GM12878 (cell line): ENCODE data around the gene PEF1. TPM values are rescaled to one million over a fixed set of nuclear protein-coding genes. Genes with fewer than 3 reads are reported as not detected.

Experiments
- ATAC-seq: fragments of 200-7000 bp; cut with Tn5 transposase; 3 replicates; pipeline ENCODE4 v1.9.1; 2020; ENCODE audit warnings: mild to moderate bottlenecking, moderate library complexity
- BruUV-seq: library from RNA; stranded (reverse); fragments of 400-500 nt; replicated peaks from 2 replicates; lab custom pipeline; 2021; lab: Mats Ljungman, UMichigan
- CTCF ChIA-PET: fragments of 300-600 bp; sonication (Branson Sonifier 250); formaldehyde crosslinking; extraction: SDS; loops from one replicate; lab custom pipeline; 2021; ENCODE audit warnings: inconsistent platforms; lab: Yijun Ruan, JAX
- POLR2A ChIA-PET: fragments of 350-600 bp; formaldehyde crosslinking; extraction: SDS; loops from one replicate; lab custom pipeline; 2021; ENCODE audit warnings: inconsistent platforms; lab: Charles Lee
- RAD21 ChIA-PET: fragments of 300-600 bp; sonication (Branson Sonifier 250); formaldehyde crosslinking; loops from one replicate; lab custom pipeline; 2023; ENCODE audit warnings: antibody characterized with exemption; ENCODE audit not compliant: unreplicated experiment; lab: Charles Lee
- SMC1A ChIA-PET: fragments of 300-600 bp; sonication (Branson Sonifier 250); formaldehyde crosslinking; loops from one replicate; lab custom pipeline; 2023; ENCODE audit not compliant: unreplicated experiment, uncharacterized antibody; lab: Charles Lee
- DNase-seq: peaks from one replicate; pipeline ENCODE4 v3.0.0-alpha.2; 2011; ENCODE audit warnings: low read depth, low spot score
- FAIRE-seq: peaks from 3 replicates; lab custom pipeline; 2011; peaks lifted over from hg19 to GRCh38; lab: Jason Lieb, UNC
- H2AFZ ChIP-seq: 2 replicates; pipeline ENCODE4 v1.6.0; 2011; ENCODE audit warnings: low read depth, low read length, control low read depth; ENCODE audit not compliant: control insufficient read depth
- H3K27ac ChIP-seq: 2 replicates; pipeline ENCODE4 v1.5.1; 2011; ENCODE audit warnings: control low read depth; ENCODE audit not compliant: control insufficient read depth, insufficient read depth
- H3K27me3 ChIP-seq, 2 experiments: replicated peaks in 1 of 2; 2 replicates each; pipeline versions ENCODE4 v1.6.0 to v1.6.1; 2011; ENCODE audit warnings: low read length in 1 of 2; ENCODE audit not compliant: control insufficient read depth in 2 of 2, insufficient read depth in 2 of 2
- H3K36me3 ChIP-seq, 2 experiments: 2 replicates each; pipeline ENCODE4 v1.5.1; 2011; ENCODE audit warnings: low read length in 1 of 2; ENCODE audit not compliant: control insufficient read depth in 2 of 2, insufficient read depth in 2 of 2
- H3K4me1 ChIP-seq: 2 replicates; pipeline ENCODE4 v1.6.1; 2011; ENCODE audit warnings: mild to moderate bottlenecking, low read length, moderate library complexity, mixed read lengths; ENCODE audit not compliant: control insufficient read depth, insufficient read depth
- H3K4me2 ChIP-seq: 2 replicates; pipeline ENCODE4 v1.6.0; 2011; ENCODE audit warnings: control low read depth; ENCODE audit not compliant: control insufficient read depth, insufficient read depth
- H3K4me3 ChIP-seq: fragments of 200-600 bp; sonication (generic); 2 replicates; pipeline ENCODE4 v1.5.1; 2016
- H3K79me2 ChIP-seq: 2 replicates; pipeline ENCODE4 v1.6.0; 2011; ENCODE audit warnings: low read length; ENCODE audit not compliant: control insufficient read depth, insufficient read depth
- H3K9ac ChIP-seq: 2 replicates; pipeline ENCODE4 v1.8.0; 2011; ENCODE audit warnings: low read length, control low read depth, mixed read lengths; ENCODE audit not compliant: control insufficient read depth, insufficient read depth
- H3K9me3 ChIP-seq: replicated peaks from 3 replicates; pipeline ENCODE4 v1.5.1; 2011; ENCODE audit warnings: mild to moderate bottlenecking, low read length; ENCODE audit not compliant: control insufficient read depth, insufficient read depth
- H4K20me1 ChIP-seq: 2 replicates; pipeline ENCODE4 v1.6.0; 2011; ENCODE audit not compliant: control insufficient read depth, insufficient read depth
- CREB1 ChIP-seq: IDR thresholded peaks from 2 replicates; pipeline ENCODE4 v1.6.1; 2012; ENCODE audit warnings: low read depth, mild to moderate bottlenecking, inconsistent platforms
- EZH2 ChIP-seq: IDR thresholded peaks from 2 replicates; pipeline ENCODE4 v1.6.1; 2012; ENCODE audit warnings: low read depth, mild to moderate bottlenecking, control low read depth, inconsistent platforms, low read length, borderline replicate concordance; ENCODE audit not compliant: control insufficient read depth
- HDAC2 ChIP-seq: fragments of 200-600 bp; sonication (generic); IDR thresholded peaks from 2 replicates; pipeline ENCODE4 v1.6.1; 2017
- HDGF ChIP-seq: fragments of 450-650 bp; IDR thresholded peaks from 2 replicates; pipeline ENCODE4 v1.6.1; 2016; ENCODE audit warnings: antibody characterized with exemption
- KAT2A ChIP-seq: conservative IDR thresholded peaks from 2 replicates; pipeline ENCODE4 v1.6.1; 2011; ENCODE audit warnings: low read depth, low read length; ENCODE audit not compliant: control insufficient read depth
- MTA3 ChIP-seq: IDR thresholded peaks from 2 replicates; pipeline ENCODE4 v1.6.1; 2012; ENCODE audit warnings: low read length, inconsistent platforms, borderline replicate concordance
- NRF1 ChIP-seq: conservative IDR thresholded peaks from 2 replicates; pipeline ENCODE4 v1.6.1; 2011; ENCODE audit warnings: mild to moderate bottlenecking, low read depth, low read length, improper control_type of control experiment
- POU2F2 ChIP-seq: IDR thresholded peaks from 3 replicates; pipeline ENCODE4 v1.6.1; 2011; ENCODE audit warnings: low read depth, mild to moderate bottlenecking, low read length, borderline replicate concordance
- RB1 ChIP-seq: fragments of 450-650 bp; formaldehyde crosslinking; IDR thresholded peaks from 2 replicates; pipeline ENCODE4 v1.6.1; 2017; ENCODE audit warnings: mild to moderate bottlenecking, borderline replicate concordance
- RFX5 ChIP-seq: IDR thresholded peaks from 2 replicates; pipeline ENCODE4 v1.6.1; 2011; ENCODE audit warnings: low read depth, low read length, improper control_type of control experiment
- SRF ChIP-seq, 2 experiments: IDR thresholded peaks; 2 replicates each; pipeline ENCODE4 v1.6.1; 2011; ENCODE audit warnings: low read depth in 2 of 2, low read length in 2 of 2, mild to moderate bottlenecking in 1 of 2, moderate library complexity in 1 of 2
- TARDBP ChIP-seq: IDR thresholded peaks from 2 replicates; pipeline ENCODE4 v1.6.1; 2016; ENCODE audit warnings: borderline replicate concordance
- TCF12 ChIP-seq: IDR thresholded peaks from 2 replicates; pipeline ENCODE4 v1.6.1; 2011; ENCODE audit warnings: low read depth, mild to moderate bottlenecking, low read length
- TCF3 ChIP-seq: IDR thresholded peaks from 2 replicates; pipeline ENCODE4 v1.6.1; 2012; ENCODE audit warnings: low read depth, mild to moderate bottlenecking, low read length, borderline replicate concordance; ENCODE audit not compliant: insufficient read depth
- ZNF24 ChIP-seq: fragments of 450-650 bp; IDR thresholded peaks from 2 replicates; pipeline ENCODE4 v1.6.1; 2017; ENCODE audit warnings: antibody characterized with exemption, mild to moderate bottlenecking
- ZNF622 ChIP-seq: fragments of 450-650 bp; IDR thresholded peaks from 2 replicates; pipeline ENCODE4 v1.6.1; 2017; ENCODE audit warnings: mild to moderate bottlenecking, inconsistent platforms
- WGBS: methylation state at CpG from one replicate; pipeline ENCODE4 v1.1.6; 2016; ENCODE audit warnings: low lambda C conversion rate; ENCODE audit not compliant: insufficient replicate concordance, insufficient coverage; ENCODE audit errors: missing lambda C conversion rate; 5-methylcytosine and 5-hydroxymethylcytosine counted together
- in situ Hi-C: fragments of 300-500 bp; cut with MboI; formaldehyde crosslinking; loops from 9 replicates; pipeline ENCODE4 v1.14.3; 2018; ENCODE audit warnings: mixed read lengths
- intact Hi-C: fragments of 100-400 bp; cut with micrococcal nuclease; formaldehyde crosslinking; loops from one replicate; pipeline ENCODE4 v1.14.2; 2022; ENCODE audit not compliant: unreplicated experiment
- polyA plus RNA-seq, 11 experiments: library from polyadenylated mRNA; depleted of rRNA in 4 of 11; unstranded in 6 of 11; stranded (reverse) in 5 of 11; fragments of >200 nt; fragmentation: Nextera tagmentation in 4 of 11; fragmentation: Illumina TruSeq in 1 of 11; extraction: Ambion mirVana in 4 of 11; extraction: Trizol in 1 of 11; gene quantifications; 1 replicate in 1 of 11; 2 replicates in 10 of 11; pipeline versions ENCODE4 v1.2.1 to v1.2.3, GENCODE V29; 2011 to 2016; ENCODE audit warnings: inconsistent platforms in 2 of 11, missing spikeins in 2 of 11, low read depth in 1 of 11
- total RNA-seq, 4 experiments: library from RNA; depleted of rRNA in 3 of 4; stranded (reverse); fragments of >200 nt in 3 of 4; fragmentation: Illumina TruSeq in 1 of 4; extraction: Trizol in 1 of 4; gene quantifications; 2 replicates each; pipeline versions ENCODE4 v1.2.1 to v1.2.3, GENCODE V29; 2013 to 2021
- TF ChIP-seq, protein P1 (sequence below): fragments of 450-650 bp; IDR thresholded peaks from 2 replicates; pipeline ENCODE4 v1.6.1; 2017; ENCODE audit warnings: low read depth, mild to moderate bottlenecking, moderate library complexity
- TF ChIP-seq, protein P2 (sequence below): IDR thresholded peaks from 2 replicates; pipeline ENCODE4 v1.6.1; 2012; ENCODE audit warnings: low read depth, low read length, improper control_type of control experiment
- TF ChIP-seq, protein P3 (sequence below): fragments of 150-350 bp; IDR thresholded peaks from 2 replicates; pipeline ENCODE4 v1.6.1; 2016; ENCODE audit warnings: low read depth, low read length

PEF1 gene
- total and polyA plus RNA-seq, 10 of the 15 experiments (the other 5 are each of a cell fraction or from before 2014, with no cell fraction given) = 27.1 to 107 (median 79.0) TPM

DNA sequence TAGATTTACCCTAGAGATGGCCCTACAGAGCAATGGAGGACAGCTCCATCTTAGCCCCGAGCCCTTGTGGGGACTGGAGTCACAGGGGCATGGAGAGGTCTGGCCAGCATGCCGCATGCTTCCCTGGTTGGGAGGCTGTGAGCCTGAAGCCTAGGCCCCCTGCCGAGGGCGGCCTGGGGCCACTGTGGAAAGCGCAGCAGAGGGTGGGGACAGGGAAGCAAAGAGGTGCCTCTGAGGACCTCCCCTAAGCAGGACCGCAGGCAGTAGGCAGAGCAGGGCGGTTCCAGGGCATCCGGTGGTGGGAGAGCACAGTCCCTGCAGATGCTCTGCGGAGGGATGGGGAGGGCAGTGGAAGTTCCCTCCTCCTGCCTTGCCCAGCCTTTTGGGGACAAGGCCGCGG is 26.5 kb upstream of the PEF1 start:
- intact Hi-C loops (no loop called here), in situ Hi-C loops (no loop called here)
- H3K79me2 ChIP-seq = no peaks in the 10 kb centered on the region
- H3K4me3 ChIP-seq = no peak overlapping the region
- POLR2A ChIA-PET = no interaction called here
- no peak overlapping the region for H3K4me2 ChIP-seq
- RAD21 ChIA-PET = interaction anchor here (1.2 kb wide), 1 partner anchor 36 kb away, joined by 3 read pairs; no protein-coding TSS in a partner anchor
- no peaks in the 10 kb centered on the region for H4K20me1 ChIP-seq
- 60% methylated on average over 11 of the region's 11 CpGs for WGBS
- ATAC-seq (no peak), DNase-seq (no peak), FAIRE-seq (no peak)
- BruUV-seq = no TSS peak
- no peaks in the 10 kb centered on the region for H3K4me1 ChIP-seq
- H3K27me3 ChIP-seq = 0 out of 4 replicates have a peak, but pooled peaks cover 0 to 1% of the 10 kb centered on the region in 2 experiments
- SMC1A ChIA-PET = no interaction called here
- H3K9ac ChIP-seq = no peak overlapping the region
- CTCF ChIA-PET = interaction anchor here (2.1 kb wide), 1 partner anchor 34 kb away, joined by 7 read pairs; no protein-coding TSS in a partner anchor
- no peaks in the 10 kb centered on the region for H3K9me3 ChIP-seq
- no peak overlapping the region for H2AFZ ChIP-seq
- H3K36me3 ChIP-seq = no peaks in the 10 kb centered on the region
- no peak overlapping the region for H3K27ac ChIP-seq
- TF ChIP-seq KAT2A (no peak), ZNF24 (no peak), TARDBP (no peak), TCF3 (no peak), MTA3 (no peak), TCF12 (no peak), HDGF (no peak), HDAC2 (no peak), EZH2 (no peak), POU2F2 (no peak), SRF (IDR thresholded peaks at IDR 0.05; ENCODE audit: low read depth in 2 of 2, low read length in 2 of 2) (no peak), ZNF622 (no peak), RB1 (no peak), RFX5 (no peak), CREB1 (no peak), NRF1 (no peak)
- TF ChIP-seq, protein P1, sequence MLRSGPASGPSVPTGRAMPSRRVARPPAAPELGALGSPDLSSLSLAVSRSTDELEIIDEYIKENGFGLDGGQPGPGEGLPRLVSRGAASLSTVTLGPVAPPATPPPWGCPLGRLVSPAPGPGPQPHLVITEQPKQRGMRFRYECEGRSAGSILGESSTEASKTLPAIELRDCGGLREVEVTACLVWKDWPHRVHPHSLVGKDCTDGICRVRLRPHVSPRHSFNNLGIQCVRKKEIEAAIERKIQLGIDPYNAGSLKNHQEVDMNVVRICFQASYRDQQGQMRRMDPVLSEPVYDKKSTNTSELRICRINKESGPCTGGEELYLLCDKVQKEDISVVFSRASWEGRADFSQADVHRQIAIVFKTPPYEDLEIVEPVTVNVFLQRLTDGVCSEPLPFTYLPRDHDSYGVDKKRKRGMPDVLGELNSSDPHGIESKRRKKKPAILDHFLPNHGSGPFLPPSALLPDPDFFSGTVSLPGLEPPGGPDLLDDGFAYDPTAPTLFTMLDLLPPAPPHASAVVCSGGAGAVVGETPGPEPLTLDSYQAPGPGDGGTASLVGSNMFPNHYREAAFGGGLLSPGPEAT = no peak
- TF ChIP-seq, protein P2, sequence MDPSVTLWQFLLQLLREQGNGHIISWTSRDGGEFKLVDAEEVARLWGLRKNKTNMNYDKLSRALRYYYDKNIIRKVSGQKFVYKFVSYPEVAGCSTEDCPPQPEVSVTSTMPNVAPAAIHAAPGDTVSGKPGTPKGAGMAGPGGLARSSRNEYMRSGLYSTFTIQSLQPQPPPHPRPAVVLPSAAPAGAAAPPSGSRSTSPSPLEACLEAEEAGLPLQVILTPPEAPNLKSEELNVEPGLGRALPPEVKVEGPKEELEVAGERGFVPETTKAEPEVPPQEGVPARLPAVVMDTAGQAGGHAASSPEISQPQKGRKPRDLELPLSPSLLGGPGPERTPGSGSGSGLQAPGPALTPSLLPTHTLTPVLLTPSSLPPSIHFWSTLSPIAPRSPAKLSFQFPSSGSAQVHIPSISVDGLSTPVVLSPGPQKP = no peak
- TF ChIP-seq, protein P3, sequence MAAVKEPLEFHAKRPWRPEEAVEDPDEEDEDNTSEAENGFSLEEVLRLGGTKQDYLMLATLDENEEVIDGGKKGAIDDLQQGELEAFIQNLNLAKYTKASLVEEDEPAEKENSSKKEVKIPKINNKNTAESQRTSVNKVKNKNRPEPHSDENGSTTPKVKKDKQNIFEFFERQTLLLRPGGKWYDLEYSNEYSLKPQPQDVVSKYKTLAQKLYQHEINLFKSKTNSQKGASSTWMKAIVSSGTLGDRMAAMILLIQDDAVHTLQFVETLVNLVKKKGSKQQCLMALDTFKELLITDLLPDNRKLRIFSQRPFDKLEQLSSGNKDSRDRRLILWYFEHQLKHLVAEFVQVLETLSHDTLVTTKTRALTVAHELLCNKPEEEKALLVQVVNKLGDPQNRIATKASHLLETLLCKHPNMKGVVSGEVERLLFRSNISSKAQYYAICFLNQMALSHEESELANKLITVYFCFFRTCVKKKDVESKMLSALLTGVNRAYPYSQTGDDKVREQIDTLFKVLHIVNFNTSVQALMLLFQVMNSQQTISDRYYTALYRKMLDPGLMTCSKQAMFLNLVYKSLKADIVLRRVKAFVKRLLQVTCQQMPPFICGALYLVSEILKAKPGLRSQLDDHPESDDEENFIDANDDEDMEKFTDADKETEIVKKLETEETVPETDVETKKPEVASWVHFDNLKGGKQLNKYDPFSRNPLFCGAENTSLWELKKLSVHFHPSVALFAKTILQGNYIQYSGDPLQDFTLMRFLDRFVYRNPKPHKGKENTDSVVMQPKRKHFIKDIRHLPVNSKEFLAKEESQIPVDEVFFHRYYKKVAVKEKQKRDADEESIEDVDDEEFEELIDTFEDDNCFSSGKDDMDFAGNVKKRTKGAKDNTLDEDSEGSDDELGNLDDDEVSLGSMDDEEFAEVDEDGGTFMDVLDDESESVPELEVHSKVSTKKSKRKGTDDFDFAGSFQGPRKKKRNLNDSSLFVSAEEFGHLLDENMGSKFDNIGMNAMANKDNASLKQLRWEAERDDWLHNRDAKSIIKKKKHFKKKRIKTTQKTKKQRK = no peak
